Memory B cell (primary cell): ENCODE data around the gene TAB3.

Experiments used
- ATAC-seq: fragments of 150-1000 bp; cut with Tn5 transposase; 2 replicates; pipeline ENCODE4 v1.10.0; 2021; ENCODE audit warnings: low read depth, mild to moderate bottlenecking, moderate library complexity
- DNase-seq, 2 donors: peaks; one replicate each; pipeline ENCODE4 v3.0.0; 2022; ENCODE audit warnings: low spot score in 2 of 2
- H3K27ac Mint-ChIP-seq: one replicate; pipeline ENCODE4 v1.8.0; 2022; ENCODE audit warnings: mild to moderate bottlenecking, moderate library complexity, mixed read lengths
- H3K27me3 Mint-ChIP-seq: one replicate; pipeline ENCODE4 v1.8.0; 2022; ENCODE audit warnings: mixed read lengths
- H3K36me3 Mint-ChIP-seq: one replicate; pipeline ENCODE4 v1.8.0; 2022; ENCODE audit warnings: mild to moderate bottlenecking, mixed read lengths
- H3K4me1 Mint-ChIP-seq: one replicate; pipeline ENCODE4 v1.8.0; 2022; ENCODE audit warnings: mixed read lengths
- H3K4me3 Mint-ChIP-seq: one replicate; pipeline ENCODE4 v1.8.0; 2022; ENCODE audit warnings: mild to moderate bottlenecking, moderate library complexity, mixed read lengths
- H3K9me3 Mint-ChIP-seq: one replicate; pipeline ENCODE4 v1.8.0; 2022; ENCODE audit warnings: mixed read lengths

The TAB3 gene, protein sequence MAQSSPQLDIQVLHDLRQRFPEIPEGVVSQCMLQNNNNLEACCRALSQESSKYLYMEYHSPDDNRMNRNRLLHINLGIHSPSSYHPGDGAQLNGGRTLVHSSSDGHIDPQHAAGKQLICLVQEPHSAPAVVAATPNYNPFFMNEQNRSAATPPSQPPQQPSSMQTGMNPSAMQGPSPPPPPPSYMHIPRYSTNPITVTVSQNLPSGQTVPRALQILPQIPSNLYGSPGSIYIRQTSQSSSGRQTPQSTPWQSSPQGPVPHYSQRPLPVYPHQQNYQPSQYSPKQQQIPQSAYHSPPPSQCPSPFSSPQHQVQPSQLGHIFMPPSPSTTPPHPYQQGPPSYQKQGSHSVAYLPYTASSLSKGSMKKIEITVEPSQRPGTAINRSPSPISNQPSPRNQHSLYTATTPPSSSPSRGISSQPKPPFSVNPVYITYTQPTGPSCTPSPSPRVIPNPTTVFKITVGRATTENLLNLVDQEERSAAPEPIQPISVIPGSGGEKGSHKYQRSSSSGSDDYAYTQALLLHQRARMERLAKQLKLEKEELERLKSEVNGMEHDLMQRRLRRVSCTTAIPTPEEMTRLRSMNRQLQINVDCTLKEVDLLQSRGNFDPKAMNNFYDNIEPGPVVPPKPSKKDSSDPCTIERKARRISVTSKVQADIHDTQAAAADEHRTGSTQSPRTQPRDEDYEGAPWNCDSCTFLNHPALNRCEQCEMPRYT

DNA sequence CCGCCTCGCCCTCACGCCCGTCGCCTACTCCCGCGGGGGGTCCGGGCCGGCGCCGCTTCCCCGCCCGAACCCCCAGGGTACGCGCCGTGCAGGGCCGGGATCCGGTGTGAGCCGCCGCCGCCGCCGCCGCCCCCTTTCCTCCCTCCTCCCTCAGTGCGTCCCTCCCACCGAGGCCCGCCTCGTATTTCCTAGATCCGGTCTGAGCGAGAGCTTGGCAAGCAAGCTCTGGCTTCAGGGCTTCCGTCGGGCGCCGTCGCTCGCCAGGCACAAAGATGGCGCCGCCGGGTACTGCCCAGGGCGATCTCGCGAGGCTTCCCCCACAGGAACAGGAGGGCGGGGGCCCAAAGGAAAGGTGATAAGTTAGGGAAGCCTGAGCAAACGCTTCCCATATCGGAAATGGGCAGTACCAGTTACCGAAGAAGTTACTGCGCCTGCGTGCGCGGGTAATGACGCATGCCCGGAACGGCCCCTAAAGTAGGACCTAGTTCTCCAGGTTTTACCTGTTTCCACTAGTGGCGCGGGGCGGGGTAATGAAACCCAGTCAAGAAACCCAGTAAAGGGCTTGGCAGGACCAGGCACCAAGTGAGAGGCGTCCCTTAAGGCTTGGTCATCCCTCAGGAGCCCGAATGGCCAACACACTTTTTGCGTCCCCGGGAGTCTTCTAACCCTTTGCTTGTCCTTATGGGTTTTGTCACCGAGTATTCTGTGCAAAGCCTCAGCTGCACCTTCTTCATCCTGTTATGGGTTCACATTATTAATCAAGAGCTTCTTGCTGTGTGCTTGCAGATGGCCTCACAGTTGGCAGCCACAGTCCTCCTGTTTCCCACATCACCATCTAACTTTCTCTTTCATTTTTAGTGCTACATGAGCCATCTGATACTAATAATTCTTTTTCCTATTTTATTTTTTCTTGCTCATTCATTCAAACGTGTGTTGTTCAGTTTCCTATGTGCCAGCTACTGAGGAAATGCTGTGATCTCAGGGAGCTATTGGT lies at the start of gene TAB3:
Gene TAB3, minus strand, starts transcription at position 108 of the 994 bp plus-strand sequence. CDS start 29,666 bp downstream, outside the sequence.
- H3K4me1 Mint-ChIP-seq, result peaks cover 11% of the 10 kb centered on the region
- no peaks in the 10 kb centered on the region for H3K27me3 Mint-ChIP-seq
- peak; percentile 79 to 85 for DNase-seq
- peak within 1 kb of the TSS; percentile 91 for H3K4me3 Mint-ChIP-seq
- no peaks in the 10 kb centered on the region for H3K9me3 Mint-ChIP-seq
- peak; percentile 85 for ATAC-seq
- H3K36me3 Mint-ChIP-seq, result peaks cover 2% of the 10 kb centered on the region
- H3K27ac Mint-ChIP-seq, result peak within 1 kb of the TSS; percentile 91

DNA sequence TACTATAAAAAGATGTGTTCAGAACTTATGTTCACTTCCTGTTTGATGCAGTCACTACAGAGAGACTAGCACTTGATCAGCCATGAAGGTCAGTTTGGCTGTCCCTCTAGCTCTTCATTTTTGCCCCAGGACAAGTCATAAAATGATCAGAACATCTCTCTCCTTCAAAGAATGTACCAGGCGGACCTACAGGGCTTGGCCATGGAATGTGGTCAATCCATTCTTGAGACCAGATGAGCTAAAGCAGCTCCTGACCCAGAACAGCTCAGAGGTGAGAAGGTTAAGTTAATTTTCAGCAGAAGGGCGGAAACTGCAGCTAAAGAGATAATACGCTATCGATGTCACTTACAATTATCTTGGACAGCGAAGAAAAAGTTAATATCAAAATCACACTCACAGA lies 49.2 kb upstream of the TAB3 start:
- Mint-ChIP-seq H3K4me3 (no peak overlapping the region), H3K4me1 (no peaks in the 10 kb centered on the region), H3K27me3 (peaks cover 3% of the 10 kb centered on the region), H3K27ac (no peak overlapping the region), H3K36me3 (no peaks in the 10 kb centered on the region), H3K9me3 (no peaks in the 10 kb centered on the region)
- DNase-seq, result no peak
- no peak for ATAC-seq

DNA sequence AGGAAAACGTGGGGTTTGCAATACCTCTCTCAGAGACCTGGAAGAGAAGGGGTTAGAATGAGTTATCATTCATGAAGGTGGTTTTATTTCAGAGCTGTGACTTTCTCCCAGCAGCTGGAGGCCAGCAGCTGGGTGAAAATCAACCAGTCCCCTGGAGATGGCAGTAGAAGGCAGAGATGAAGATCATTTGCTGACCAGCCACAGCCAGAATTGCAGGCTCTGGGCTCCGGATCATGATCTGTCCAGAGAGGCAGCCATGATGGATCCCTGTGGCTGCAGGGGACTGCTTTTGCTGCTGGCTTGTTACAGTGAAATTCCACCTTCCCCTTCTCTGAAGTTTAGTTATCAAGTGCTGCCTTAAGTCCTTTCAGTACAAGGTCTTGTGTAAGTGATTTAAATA lies 46.9 kb upstream of the TAB3 start:
- DNase-seq (no peak), ATAC-seq (no peak)
- Mint-ChIP-seq H3K36me3 (no peaks in the 10 kb centered on the region), H3K4me1 (no peaks in the 10 kb centered on the region), H3K9me3 (no peaks in the 10 kb centered on the region), H3K27me3 (peaks cover 3% of the 10 kb centered on the region), H3K4me3 (no peak overlapping the region), H3K27ac (no peak overlapping the region)

DNA sequence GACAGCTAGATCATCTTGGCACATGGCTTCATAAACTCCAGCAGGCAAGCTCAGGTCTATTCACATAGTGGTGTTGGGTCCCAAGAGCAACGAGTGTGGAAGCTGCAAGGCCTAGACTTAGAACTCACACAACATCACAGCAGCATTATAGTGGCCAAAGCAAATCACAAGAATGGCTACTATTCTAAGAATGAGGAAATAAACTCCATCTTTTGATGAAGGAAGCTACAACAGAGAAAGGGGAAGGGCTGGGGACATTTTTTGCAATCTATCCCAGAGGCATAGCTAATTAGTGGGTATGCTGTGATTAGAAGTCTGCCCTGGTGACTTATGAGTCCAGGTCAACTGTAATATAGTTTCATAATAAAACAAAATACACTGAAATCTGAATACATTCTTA lies 42.9 kb upstream of the TAB3 start:
- DNase-seq, result no peak
- H3K36me3 Mint-ChIP-seq, result no peaks in the 10 kb centered on the region
- no peak for ATAC-seq
- peaks cover 1% of the 10 kb centered on the region for H3K9me3 Mint-ChIP-seq
- H3K27me3 Mint-ChIP-seq, result peaks cover 2% of the 10 kb centered on the region
- H3K4me1 Mint-ChIP-seq, result no peaks in the 10 kb centered on the region
- H3K4me3 Mint-ChIP-seq, result no peak overlapping the region
- H3K27ac Mint-ChIP-seq, result no peak overlapping the region

DNA sequence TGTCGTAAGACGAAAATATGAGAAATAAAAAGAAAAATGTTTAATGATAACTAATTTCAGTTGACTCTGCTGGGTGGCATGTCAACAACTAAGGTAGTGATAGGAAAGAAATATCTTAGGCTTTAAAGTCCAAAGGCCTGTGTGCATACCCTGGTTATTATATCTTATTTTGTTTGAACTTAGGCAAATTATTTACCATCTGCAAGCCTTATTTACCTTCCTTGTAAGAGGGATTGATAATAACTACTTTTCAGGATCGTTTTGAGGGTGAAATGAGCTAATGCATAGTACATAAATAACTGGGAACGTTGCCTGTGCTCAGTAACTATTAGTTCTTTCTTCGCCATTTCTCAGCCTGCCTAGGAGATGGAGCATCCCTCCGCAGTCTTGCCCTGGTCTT lies 41.6 kb upstream of the TAB3 start:
- ATAC-seq, result no peak
- Mint-ChIP-seq H3K27me3 (no peaks in the 10 kb centered on the region), H3K27ac (no peak overlapping the region), H3K9me3 (peaks cover 1% of the 10 kb centered on the region), H3K4me3 (no peak overlapping the region), H3K4me1 (no peaks in the 10 kb centered on the region), H3K36me3 (no peaks in the 10 kb centered on the region)
- no peak for DNase-seq

DNA sequence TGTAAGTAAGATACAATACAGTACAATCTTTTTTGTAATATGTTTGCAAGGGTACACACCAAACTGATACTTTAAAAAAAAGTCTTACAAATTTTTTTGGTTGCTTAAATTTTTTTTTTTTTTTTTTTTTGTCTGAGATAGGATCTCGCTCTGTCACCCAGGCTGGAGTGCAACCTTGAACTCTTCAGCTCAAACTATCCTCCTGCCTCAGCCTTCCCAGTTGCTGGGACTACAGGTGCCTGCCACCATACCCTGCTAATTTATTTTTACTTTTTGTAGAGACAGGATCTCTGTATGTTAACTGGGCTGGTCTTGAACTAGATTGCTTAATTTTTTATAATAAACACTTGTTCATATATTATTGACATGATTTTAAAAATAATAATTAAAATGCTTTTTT lies 41.1 kb upstream of the TAB3 start:
- Mint-ChIP-seq H3K4me1 (no peaks in the 10 kb centered on the region), H3K27ac (no peak overlapping the region), H3K9me3 (peaks cover 1% of the 10 kb centered on the region), H3K4me3 (no peak overlapping the region), H3K27me3 (no peaks in the 10 kb centered on the region), H3K36me3 (no peaks in the 10 kb centered on the region)
- ATAC-seq (no peak), DNase-seq (no peak)

DNA sequence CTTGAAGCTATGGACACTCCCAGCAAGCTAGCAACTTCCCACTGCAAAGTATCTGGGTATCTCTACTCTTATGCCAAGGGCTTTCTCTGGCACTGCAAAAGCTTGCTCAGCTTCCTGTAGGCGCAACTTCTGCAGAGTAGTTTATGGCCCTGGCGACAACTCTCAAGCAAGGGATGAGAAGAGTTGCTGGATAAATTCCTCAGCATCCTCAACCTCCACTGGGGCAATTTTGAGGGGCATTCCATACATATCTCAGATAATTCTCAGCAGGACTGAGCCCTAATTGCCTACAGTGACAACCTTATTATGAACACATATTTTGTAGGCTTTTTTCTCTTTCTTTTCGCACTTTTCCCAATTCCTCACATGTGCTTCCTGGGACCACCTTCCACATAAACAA lies 31.2 kb upstream of the TAB3 start:
- peaks cover 8% of the 10 kb centered on the region for H3K27me3 Mint-ChIP-seq
- H3K9me3 Mint-ChIP-seq, result no peaks in the 10 kb centered on the region
- H3K27ac Mint-ChIP-seq, result no peak overlapping the region
- no peak overlapping the region for H3K4me3 Mint-ChIP-seq
- no peaks in the 10 kb centered on the region for H3K4me1 Mint-ChIP-seq
- no peak for ATAC-seq
- no peaks in the 10 kb centered on the region for H3K36me3 Mint-ChIP-seq
- no peak for DNase-seq

DNA sequence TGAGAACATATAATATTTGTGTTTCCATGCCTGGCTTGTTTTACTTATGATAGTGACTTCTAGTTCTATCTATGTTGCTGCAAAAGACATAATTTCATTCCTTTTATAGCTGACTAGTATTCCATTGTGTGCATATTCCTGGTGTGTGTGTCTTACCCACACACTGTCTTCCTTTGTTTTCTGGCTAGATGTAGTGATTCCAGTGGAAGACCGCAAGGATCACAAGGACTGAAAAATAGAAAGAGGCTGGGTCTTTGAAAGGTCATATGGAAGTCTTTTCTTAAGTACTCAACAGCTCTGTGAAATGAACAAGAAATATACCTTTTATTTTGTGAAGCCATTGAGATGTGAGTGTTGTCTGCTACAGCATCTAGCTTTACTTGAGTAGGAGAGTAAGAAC lies 29.4 kb upstream of the TAB3 start:
- DNase-seq, result no peak
- H3K4me3 Mint-ChIP-seq, result no peak overlapping the region
- no peak for ATAC-seq
- H3K4me1 Mint-ChIP-seq, result no peaks in the 10 kb centered on the region
- no peaks in the 10 kb centered on the region for H3K9me3 Mint-ChIP-seq
- H3K27me3 Mint-ChIP-seq, result peaks cover 5% of the 10 kb centered on the region
- no peak overlapping the region for H3K27ac Mint-ChIP-seq
- H3K36me3 Mint-ChIP-seq, result no peaks in the 10 kb centered on the region

DNA sequence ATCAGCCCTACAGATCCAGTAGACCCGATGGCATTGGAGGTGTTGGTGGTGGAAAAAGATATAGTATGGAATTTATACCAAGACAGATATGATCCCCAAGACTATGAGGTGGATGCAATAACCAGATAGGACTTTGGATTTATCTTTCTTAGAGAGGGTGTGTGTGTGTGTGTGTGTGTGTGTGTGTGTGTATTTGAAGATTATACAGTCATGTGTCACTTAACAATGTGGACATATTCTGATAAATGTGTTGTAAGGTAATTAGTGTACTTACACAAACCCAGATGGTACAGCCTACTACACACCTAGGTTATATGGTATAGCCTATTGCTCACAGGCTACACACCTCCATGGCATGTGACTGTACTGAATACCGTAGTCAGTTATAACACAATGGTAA lies 24.4 kb upstream of the TAB3 start:
- Mint-ChIP-seq H3K4me1 (no peaks in the 10 kb centered on the region), H3K27me3 (peaks cover 3% of the 10 kb centered on the region), H3K9me3 (no peaks in the 10 kb centered on the region), H3K27ac (no peak overlapping the region), H3K4me3 (no peak overlapping the region), H3K36me3 (no peaks in the 10 kb centered on the region)
- ATAC-seq (no peak), DNase-seq (no peak)

DNA sequence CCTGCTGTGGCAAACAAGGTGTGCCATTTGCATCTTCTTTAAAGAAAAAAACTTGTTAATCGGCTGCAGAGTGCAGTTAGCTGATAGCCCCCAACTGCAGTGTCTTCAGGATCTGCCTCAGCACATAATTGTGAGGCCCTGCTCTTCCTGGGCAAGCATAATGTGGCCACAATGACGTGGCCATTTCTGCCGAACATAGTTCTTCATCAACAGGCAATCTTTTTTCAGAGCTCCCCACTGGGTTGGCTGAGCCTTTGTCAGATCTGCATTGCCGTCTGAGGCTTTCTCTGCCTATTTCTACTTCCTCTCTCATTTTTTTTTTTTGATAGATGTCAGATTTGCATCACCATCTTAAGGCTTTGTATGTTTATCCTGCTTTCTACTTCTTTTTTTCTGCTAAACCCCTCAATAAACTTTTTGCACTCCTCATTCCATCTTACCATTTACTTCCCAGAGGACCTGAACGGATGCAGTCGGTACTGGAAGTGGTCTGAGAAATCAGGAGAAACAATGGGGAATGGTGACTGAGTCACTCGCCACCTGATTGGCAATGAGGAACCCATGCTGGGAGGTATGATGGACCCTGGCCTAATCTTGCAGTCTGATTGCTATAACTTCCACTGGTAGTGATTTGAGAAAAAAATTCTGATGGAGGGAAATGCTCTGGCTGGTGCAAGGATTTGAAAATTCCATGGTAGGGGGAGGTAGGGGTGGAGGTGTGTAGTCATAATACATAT lies 21.2 kb upstream of the TAB3 start:
- DNase-seq (no peak), ATAC-seq (peak; percentile 43)
- H3K36me3 Mint-ChIP-seq, result no peaks in the 10 kb centered on the region
- no peak overlapping the region for H3K4me3 Mint-ChIP-seq
- H3K27ac Mint-ChIP-seq, result no peak overlapping the region
- H3K9me3 Mint-ChIP-seq, result no peaks in the 10 kb centered on the region
- H3K4me1 Mint-ChIP-seq, result no peaks in the 10 kb centered on the region
- H3K27me3 Mint-ChIP-seq, result peaks cover 2% of the 10 kb centered on the region

DNA sequence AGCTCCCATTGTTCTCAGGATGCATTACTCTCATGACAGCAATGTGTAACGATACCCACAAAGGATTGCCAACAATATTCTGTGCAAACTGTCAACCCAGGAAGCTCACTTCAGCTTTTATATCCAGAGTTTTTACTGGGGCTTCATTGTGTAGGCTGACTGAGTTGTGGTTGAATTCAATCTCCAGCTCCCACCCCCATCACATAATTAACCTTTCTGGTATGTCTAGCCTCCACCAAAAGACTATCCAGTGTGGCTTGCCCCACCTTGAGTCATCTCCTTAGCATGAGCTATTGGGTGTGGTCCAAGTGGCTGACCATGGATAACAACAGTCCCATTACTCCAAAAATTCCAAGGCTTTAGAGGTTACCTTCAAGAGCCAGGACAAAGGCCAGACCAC lies 17.7 kb upstream of the TAB3 start:
- Mint-ChIP-seq H3K4me1 (no peaks in the 10 kb centered on the region), H3K4me3 (no peak overlapping the region), H3K27ac (no peak overlapping the region), H3K36me3 (no peaks in the 10 kb centered on the region), H3K27me3 (peaks cover 2% of the 10 kb centered on the region), H3K9me3 (no peaks in the 10 kb centered on the region)
- DNase-seq (no peak), ATAC-seq (no peak)

DNA sequence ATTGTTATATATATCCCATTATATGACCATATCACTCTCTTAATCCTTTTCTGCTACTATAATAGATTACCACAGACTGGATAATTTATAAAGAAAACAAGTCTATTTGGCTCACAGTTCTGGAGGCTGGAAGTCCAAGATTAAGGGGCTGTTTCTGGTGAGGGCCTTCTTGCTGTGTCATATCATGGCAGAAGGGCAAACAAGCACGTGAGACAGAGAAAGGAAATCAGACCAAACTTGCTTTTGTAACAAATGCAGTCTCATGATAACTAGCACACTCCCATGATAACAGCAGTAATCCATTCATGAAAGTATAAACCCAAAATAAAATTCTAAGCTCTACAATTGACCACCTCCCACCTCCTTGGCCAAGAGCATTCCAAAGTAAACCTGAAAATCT lies 16.3 kb upstream of the TAB3 start:
- Mint-ChIP-seq H3K4me3 (no peak overlapping the region), H3K36me3 (no peaks in the 10 kb centered on the region), H3K9me3 (no peaks in the 10 kb centered on the region)

DNA sequence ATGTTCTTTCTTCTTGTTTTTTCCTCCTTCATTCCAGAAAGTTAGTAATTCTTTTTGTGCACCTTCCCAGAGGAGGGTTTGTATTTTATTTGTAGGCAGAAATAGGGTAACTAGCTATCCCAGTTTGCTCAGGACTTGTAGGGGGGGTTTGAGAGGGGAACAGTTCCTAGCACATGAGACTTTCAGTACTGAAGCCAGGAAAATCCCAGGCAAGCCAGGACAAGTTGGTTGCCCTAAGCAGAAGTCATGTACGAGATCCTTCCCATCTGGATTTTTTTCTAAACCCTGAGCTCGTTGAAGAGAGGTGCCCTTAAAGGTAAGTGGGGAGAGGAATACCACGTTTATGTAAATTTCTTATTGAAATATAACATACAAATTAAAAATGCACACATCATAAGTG lies 15.6 kb upstream of the TAB3 start:
- no peak for ATAC-seq
- H3K27ac Mint-ChIP-seq, result no peak overlapping the region

More for the DNA sequence above, 16.3 kb upstream of the TAB3 start:
- ATAC-seq (no peak), DNase-seq (no peak)
- Mint-ChIP-seq H3K27me3 (peaks cover 2% of the 10 kb centered on the region), H3K27ac (no peak overlapping the region), H3K4me1 (no peaks in the 10 kb centered on the region)

More for the DNA sequence above, 15.6 kb upstream of the TAB3 start:
- Mint-ChIP-seq H3K4me3 (no peak overlapping the region), H3K36me3 (no peaks in the 10 kb centered on the region), H3K9me3 (no peaks in the 10 kb centered on the region), H3K27me3 (peaks cover 3% of the 10 kb centered on the region), H3K4me1 (no peaks in the 10 kb centered on the region)
- DNase-seq, result no peak
